ENCODE results near the gene CAPN15.

The CAPN15 gene

DNA sequence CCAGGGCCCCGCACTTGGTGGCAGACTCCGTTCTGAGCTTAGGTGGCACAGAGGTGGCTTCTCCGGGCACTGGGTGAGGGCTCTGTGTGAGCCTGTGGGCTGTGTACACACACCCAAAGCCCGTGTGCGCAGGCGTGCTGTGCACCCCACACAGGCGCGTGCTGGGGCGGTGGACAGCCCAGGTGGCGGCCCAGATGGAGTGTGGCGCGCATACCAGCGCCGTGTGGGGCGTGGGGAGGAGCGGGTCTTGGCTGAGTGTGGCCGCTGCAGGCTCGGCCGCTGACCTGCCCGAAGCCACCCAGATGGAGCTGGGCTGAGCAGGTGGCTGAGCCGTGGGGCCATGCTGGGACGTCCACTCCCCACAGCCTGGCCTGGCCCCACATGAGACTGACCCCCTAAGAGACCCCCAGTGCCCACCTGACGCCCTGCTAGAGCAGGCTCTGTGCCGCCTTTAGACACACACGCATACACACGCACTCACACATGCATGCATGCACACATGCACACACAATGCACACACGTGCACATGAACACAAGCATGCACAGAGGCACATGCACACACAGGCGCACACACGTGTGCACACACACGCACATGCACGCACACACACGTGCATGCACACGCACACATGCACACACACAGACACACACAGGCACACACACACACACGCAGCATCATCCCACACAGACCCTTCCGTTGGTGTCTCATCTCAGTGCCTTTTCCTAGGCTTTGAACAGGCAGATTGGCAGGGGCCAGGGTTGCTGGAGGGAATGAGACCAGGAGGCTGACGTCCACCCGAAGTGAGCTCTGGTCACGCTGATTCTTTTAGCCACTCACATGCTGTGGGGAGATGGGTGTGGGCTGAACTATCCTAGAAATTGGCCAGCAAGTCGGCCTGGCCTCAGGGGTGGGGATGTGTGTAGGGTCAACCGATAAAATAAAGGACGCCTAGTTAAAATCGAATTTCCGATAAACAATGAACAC, 34.7 kb downstream of the CAPN15 start:
- no peak for DNase-seq (ENCODE audit: low spot score)

DNA sequence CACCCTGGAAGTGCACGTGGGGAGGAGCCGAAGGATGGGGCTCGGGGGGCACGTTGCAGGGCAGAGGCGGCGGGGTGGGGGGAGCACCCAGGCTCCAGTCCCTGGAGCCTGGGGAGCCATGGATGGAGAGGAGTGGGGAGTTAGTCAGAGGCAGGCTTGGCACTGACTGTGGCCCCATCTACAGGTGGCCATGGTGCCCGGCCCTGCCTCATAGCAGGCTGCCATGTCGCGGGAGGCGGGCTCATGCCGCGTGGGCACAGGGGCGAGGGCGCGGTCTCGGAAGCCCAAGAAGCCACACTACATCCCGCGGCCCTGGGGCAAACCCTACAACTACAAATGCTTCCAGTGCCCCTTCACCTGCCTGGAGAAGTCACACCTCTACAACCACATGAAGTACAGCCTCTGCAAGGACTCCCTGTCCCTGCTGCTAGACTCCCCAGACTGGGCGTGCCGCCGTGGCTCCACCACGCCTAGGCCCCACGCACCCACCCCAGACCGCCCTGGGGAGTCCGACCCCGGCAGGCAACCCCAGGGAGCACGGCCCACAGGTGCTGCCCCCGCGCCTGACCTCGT, 35.6 kb downstream of the CAPN15 start:
- no peak for DNase-seq (ENCODE audit: low spot score)

DNA sequence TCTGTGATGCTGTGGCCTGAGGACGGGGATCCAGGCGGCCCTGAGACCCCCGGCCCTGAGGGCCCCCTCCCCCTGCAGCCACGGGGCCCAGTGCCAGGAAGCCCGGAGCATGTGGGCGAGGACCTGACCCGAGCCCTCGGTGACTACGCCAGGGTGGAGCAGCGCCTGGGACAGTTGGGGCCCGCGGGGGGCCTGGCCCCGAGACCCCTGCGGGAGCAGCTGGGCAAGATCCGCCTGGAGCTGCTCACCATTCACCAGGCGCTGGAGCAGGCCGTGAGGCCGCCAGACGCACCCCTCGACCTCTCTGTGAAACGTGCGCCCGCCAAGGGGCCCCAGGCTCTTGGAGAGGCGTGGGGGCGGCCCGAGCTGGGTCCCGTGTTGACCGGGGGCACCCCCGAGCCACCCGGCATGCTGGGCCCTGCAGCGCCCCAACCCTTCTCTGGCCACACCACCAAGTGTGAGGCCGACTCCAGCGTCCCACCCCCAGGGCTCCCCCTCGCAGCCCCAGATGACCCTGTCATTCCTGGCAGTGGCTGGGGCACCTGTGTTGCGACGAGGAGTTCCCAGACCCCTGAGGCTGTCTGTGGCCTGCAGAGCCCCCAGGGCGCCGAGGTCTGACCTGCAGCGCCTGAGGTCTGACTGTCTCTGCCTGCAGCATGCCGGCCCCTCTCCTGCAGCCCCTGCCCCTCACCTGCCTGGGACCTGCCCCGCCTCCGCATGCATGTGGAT, 37.3 kb downstream of the CAPN15 start:
- DNase-seq (ENCODE audit: low spot score) = no peak

DNA sequence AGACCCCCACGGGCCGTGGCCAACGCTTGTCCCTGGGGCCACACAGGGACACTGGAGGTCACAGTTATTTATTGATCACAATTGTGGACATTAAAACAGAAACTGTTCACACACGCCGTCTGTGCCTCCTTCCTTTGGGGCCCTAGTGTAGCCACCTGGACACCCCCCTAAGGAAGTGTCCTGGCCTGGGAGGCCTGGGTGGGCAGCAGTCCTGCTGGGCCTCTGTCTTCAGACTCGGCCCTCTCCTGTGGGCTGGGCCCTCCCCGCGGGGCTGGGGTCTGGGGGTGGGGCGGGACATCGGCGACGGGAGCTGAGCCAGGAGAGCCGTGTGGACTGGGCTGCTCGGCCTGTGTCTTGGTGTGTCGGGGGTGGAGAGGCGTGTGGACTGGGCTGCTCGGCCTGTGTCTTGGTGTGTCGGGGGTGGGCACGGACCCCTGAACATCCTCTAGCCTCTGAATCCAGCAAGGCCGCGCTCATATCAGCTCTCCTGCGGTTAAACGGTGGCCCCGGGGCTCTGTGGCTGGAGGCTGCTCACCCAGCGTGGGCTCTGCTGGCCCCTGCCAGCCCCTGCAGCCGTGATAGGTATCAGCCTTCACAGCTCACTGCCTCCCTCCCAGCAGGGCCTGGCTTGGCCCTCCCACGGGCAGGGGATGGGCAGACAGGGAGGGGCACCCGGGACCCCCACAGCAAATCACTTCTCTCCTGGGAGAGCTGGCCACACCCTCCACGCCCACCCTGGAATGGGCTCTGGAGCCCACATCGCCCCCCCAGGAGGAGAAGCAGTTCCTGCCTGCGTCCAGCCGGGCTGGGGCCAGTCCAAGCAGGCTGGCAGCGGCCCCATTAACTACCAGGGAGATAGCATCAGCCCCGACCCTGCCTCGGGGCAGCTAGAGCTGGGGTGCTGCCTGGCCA, 38.2 kb downstream of the CAPN15 start:
- no peak for DNase-seq (ENCODE audit: low spot score)

DNA sequence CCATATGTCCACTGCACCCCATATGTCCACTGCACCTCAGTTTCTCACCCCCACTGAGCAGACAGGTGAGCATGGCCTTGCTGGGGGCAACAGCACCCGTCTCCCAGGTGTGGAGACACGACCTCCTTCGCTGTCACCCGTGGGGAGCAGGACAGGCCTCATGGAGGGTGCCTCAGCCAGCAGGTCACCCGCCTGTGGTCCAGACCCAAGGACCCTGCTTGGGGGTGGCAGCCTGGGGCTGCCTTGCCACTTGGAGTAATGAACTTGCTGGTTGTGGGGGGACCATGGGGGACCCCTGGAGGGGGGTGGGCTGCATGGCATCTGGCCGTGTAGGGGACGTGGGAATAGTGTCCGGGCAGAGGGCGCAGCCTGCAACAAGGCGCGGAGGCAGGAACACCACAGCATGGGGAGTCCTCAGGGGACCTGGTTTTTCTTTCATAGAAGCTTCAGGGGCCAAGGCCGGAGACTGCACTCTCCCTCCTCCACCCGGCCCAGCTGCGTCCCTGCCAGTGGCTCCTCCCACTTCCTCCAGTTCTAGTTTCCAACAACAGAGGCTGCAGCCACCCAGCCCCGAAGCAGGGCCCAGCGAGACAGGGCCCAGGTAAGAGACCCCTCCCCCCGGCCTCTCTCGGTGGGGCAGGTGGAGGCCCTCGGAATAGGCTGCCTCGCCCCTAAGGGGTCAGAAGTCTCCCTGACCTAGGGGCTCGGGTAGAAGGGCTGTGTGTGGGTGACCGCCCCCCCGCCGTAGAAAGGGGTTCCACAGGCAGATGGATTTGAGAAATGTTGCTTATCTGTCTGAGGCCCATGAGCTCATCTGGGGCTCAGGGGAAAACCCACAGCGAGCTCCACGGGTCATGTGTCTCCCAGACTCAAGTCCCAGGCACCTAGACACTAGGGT, 39.2 kb downstream of the CAPN15 start, which contains the start of gene NHLRC4:
TSS of gene NHLRC4 (plus strand) at position 531 of the 898 bp plus-strand sequence. CDS start 1,043 bp downstream, outside the sequence.
- DNase-seq (ENCODE audit: low spot score) = no peak

DNA sequence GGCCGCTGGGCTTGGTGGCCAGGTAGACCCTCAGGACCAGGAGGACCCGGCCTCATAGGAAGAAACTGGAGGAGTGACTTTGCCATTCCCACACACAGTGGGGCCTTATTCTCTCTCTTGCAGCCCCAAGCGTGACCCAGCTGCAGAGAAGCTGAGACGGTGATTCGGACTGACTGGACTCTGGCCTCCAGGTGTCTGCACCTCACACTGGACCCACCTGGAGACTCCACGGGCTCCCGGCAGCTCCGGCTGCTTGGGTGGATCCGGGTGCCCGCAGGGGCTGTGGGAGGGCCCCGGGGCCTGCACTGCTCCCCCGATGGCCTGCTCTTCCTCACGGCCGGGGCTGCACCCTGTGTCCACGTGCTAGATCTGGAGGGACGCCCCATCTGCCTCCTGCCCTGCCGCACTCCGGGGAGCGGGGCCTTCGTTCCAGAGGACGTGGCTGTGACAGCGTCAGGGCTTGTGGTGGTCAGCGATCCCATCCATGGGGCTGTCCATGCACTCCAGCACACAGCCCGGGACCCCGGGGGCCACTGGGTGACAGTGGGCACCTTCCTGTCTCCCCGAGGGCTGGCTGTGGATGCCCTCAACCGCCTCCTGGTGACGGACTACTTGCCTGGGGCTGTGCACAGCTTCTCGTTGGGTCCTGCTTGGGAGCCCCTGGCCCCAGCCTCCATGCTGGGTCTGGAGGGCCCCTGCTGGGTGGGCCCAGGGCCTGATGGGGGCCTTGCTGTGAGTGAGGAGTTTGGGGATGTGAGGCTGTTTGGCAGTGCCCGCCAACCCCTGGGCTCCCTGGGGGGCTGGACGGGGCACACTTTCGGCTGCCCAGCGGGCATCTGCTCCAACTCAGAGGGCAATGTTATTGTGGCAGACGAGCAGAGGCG, 40.1 kb downstream of the CAPN15 start:
- no peak for DNase-seq (ENCODE audit: low spot score)

DNA sequence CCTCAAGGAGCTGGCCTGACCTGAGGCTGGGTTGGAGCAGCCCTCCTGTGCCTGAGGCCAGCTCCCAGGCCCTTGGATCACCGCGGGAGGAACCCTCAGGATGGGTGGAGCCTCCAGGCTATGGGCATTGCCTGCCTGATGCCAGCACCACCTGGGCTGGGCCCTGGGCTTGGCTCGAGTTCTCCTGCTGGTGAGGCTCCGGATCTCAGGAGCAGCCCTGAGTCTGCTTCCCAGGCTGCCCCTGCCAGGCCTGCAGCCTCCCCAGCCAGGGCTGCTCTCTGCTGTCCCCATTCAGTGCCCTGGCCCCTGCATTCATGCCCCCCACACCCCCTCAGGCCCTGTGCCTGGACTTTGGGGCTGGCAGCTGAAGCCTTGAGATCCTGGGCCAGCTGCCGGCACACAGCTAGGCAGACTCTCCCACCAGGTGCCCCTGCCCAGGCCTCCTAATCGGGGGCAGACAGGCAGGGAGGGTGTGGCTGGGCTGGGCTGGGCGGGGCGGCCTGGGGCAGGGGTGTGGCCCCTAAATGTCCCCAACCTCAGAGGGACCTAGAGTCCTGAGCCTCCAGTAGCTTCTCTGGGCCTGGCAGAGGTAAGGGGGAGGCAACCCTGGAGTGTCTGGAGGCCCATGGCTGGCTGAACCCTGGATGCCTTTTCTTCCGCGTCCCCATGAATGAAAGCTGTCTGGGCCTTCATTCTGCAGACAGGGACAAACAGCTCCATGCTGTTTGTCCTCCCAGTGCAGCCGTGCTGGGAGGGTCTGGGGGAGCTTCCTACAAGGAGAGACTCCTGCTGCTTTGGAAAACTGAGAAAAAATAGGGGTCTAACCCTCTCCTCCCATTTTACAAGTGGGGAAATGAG, 41.1 kb downstream of the CAPN15 start:
- DNase-seq (ENCODE audit: low spot score) = no peak

DNA sequence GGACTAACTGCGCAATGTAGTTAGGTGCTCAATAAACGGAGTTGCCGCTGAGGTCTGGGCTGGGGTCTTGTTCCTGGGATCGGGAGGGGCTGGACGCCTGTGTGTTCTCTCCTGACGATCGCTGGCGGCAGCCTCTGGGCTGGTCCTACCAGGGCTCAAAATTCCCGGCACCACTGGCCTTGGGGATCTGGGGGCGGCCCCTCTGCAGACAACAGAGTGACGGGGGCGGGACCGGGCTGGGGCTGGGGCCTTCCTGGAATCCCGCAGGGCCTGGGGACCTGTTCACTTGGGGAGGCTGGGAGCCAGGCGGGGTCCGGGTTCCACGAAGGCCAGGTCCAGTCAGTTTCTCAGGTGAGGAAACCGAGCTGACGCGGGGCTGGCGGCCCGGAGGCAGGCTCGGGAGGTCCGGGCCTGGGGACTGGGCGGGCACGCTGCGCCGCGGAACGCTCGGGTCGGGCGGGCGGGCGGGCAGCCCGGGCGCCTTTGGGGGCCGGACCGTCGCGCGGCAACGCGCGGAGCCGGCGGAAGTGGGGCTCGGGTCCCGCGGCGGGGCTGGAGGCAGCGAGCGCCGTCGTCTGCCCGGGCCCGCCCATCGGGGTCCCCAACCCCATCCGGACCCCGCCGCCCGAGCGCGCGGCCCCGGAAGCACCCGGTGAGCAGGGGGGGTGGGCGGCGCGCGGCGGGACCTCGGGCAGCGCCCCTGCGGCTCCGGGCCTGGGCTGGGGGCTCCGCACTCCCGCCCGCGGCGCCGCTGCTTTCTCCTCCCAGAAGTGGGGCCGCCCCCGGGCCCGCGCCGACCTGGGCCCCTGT, 42.1 kb downstream of the CAPN15 start, which contains the start of gene PIGQ:
TSS of gene PIGQ (plus strand) at position 524 of the 810 bp plus-strand sequence. CDS start 4,107 bp downstream, outside the sequence.
- peak; percentile 39 for DNase-seq (ENCODE audit: low spot score)

DNA sequence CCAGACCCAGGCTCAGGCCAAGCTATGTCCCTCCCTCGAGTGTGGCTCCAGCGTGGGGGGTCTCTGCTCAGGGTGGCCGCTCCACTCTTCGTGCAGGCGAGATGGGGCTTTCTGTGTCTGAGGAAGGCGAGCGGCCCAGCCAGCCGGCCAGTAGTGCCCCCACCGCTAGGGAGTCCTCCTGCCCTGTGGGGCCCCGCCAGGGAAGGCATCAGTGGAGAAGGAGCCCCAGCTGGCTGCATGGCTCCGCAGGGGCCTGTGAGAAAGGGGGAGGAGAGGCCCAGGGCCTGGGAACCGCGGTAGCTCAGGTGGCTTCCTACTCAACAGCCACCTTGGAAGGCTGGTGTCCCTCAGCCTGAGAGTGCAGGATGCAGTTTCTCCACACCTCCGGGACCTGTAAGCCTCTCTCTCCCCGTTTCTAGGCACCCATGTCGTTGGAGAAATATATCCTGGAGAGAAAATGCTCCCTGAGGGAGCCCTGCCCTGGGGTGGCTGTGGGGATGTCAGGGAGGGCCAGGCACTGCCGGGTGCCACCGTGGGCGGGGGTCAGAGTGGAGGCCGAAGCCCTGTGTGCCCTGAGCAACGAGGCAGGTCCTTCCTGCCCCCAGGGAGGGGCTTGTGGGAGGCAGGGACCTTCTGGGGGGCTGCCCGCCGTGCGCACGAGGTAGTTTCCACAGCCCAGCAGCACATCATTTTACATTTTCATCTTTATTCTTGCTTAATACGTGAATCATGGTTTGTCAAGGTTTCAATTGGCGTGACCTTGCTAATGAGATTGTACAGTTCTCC, 45.5 kb downstream of the CAPN15 start:
- no peak for DNase-seq (ENCODE audit: low spot score)

DNA sequence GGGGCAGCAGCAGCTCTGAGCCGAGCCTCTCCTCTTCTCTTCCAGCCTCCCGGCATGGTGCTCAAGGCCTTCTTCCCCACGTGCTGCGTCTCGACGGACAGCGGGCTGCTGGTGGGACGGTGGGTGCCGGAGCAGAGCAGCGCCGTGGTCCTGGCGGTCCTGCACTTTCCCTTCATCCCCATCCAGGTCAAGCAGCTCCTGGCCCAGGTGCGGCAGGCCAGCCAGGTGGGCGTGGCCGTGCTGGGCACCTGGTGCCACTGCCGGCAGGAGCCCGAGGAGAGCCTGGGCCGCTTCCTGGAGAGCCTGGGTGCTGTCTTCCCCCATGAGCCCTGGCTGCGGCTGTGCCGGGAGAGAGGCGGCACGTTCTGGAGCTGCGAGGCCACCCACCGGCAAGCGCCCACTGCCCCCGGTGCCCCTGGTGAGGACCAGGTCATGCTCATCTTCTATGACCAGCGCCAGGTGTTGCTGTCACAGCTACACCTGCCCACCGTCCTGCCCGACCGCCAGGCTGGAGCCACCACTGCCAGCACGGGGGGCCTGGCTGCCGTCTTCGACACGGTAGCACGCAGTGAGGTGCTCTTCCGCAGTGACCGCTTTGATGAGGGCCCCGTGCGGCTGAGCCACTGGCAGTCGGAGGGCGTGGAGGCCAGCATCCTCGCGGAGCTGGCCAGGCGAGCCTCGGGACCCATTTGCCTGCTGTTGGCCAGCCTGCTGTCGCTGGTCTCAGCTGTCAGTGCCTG, 46.7 kb downstream of the CAPN15 start:
- no peak for DNase-seq (ENCODE audit: low spot score)

DNA sequence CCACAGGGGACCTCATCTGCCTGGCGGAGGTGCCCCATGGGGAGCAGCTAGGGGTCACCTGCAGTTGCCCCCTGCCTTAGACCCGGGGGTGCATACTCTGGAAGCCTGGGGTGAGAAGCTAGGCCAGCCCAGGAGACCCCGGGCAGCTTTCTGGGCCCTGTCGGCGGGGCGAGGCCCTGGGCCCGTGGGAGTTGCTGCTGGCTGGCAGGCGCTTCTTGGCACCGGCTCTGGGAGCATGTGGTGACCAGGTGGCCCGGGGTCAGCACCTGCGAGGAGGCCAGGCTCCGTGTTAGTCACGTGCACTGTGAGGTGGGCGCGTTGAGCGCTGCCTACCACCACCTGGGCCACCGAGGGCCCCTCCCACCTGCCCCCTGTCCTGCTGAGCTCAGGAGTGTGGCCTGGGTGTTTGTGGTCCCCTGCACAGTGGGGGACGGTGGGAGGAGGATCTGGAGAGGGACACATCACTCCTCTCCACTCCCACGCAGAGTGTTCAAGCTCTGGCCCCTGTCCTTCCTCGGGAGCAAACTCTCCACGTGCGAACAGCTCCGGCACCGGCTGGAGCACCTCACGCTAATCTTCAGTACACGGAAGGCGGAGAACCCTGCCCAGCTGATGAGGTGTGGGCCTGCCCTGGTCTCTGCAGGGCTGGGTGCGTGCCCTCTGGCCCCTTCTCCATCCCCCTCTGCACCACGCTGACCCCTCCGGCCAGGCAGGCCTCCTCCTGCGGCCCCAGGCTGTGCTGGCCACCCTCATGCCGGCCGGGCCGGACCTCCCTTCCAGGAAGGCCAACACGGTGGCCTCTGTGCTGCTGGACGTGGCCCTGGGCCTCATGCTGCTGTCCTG, 48.1 kb downstream of the CAPN15 start:
- DNase-seq (ENCODE audit: low spot score) = no peak

DNA sequence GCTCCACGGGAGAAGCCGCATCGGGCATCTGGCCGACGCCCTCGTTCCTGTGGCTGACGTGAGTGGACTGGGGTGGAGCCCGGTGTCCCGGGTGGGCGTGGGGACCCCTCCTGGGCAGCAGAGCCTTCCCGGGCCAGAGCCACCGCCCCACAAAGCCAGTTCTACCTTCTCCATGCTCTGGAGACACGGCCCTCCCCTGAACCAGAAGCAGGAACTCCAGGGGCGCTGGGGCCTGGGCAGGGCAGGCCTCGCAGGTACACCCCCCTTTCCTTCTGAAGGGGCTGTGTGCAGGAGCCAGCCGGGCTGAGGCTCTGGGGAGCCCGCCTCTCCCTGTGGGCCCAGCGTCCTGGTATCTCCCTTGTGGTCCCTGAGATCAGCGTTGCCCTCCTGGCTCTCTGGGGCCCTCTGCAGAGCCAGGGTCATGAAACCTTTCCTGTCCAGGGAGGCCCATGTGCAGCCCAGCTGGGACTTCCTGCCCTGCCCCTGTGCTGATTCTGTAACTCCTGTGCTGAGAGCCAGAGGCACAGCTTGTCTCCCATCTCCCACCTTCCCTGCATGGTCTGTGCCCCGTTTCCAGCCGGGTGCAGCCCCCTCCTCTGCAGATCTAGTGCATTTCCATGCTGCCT, 48.8 kb downstream of the CAPN15 start:
- no peak for DNase-seq (ENCODE audit: low spot score)

DNA sequence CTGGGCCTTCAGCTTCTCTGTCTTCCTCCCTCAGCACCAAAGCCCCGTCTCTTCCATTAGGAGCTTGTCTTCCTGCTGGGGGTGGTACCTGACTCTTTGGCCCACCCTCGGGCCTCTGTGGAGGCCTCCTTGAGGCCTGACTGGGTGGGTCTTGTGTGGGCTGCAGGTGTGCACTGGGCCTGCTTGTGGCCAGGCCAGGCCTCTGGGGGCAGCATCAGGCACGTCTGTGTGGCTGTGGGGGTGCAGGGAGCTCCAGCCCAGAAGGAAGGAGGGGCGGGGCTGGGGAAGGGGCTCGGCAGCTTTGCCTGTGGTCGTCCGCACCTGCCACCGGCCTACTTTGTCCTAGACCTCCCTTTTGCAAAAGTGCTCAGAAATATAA, 49.3 kb downstream of the CAPN15 start:
- DNase-seq (ENCODE audit: low spot score) = no peak

DNA sequence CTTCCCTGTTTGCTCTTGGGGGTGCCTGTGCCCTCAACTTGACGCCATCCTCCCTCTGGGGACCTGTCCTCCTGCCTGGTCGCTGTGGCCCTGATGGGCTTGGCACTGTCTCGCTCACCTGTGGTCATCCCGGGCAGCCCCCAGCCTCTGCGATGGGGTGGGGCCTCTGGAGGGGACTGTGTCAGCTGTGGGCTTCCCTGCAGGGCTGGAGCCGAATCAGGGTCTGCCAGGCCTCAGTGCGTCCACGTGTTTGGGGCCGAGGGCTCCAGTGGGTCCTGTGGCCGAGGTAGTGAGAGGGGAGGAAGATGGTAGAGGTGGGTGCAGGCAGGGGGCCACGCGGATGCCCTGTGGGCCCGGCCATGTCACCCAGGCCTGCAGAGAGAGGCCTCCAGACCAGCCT, 50.3 kb downstream of the CAPN15 start:
- DNase-seq (ENCODE audit: low spot score) = no peak
